Right kidney (tissue), 1 donor: ENCODE measurements around the gene DBNDD1.
A peak's percentile ranks its signal among the peaks of the same experiment; 100 is the strongest.

Experiments
- DNase-seq: peaks from one replicate; pipeline ENCODE4 v3.0.0-alpha.2; 2016

DBNDD1 gene

GRCh38 chr16:90040152-90041023 lies 21.1 kb upstream of the DBNDD1 start:
- no peak for DNase-seq

DNA sequence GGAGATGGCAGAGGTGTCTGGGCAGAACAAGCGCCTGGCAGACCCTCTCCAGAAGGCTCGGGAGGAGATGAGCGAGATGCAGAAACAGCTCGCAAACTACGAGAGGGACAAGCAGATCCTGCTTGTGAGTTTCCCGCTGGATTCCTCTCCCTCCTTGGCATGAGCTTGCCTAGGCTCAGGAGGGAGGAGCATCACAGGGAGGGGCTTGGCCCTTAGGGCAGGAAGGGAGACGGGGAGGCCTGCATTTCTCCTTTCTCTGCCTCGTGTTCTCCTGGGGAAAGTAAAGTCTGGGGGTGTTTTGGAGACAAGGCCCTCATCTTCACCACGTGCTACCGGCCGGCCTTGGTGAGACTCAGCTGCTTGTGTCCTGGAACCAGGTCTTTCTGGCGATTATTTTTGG lies 18.0 kb upstream of the DBNDD1 start:
- no peak for DNase-seq

DNA sequence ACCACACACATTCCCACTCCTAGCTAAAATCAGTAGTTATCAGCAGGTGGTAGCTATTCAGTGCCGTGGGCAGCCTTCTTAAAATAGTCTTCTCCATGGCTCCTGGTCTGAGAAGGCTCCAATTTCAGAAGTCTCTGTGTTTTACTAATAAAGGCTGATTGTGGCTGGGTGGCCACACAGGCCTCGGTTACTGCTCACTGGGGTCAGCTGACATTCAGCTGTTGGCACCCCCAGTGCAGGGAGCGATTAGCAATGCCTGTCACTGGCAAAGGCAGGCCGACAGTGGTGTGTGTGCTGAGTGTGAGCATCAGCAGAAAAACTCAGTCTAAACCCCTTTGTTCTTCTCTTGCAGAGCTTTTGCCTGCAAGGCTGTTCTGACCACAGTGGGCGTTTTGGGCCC lies 16.6 kb upstream of the DBNDD1 start:
- DNase-seq, result no peak

- no peak for DNase-seq
These were observed 15.2 kb upstream of the DBNDD1 start for GRCh38 chr16:90034504-90034903.

- DNase-seq, result no peak
These were observed 14.1 kb upstream of the DBNDD1 start for GRCh38 chr16:90033387-90033786.

DNA sequence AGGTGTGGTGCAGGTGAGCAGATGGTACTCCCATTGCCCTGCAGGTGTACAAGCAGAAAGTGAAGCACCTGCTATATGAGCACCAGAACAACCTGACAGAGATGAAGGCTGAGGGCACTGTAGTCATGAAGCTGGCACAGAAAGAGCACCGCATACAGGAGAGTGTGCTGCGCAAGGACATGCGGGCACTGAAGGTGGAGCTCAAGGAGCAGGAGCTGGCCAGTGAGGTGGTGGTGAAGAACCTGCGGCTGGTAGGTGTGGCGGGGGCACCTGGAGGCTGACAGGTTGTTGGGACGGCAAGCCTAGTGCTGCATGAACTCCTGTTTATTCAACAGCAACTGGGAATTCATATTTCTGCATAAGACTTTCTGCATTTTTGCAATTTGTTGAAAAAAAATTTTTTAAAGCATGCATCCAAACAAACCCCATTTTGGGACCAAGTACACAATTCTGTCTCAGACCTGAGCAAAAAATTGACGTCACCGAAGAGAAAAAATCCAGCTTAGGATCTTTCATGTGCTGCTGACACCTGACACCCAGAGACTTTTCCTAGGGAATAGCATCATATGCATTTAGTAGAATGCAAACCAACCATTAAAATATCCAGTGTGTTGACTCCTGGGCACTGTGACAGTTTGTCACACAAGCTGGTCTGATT lies 13.5 kb upstream of the DBNDD1 start:
- DNase-seq, result no peak

DNA sequence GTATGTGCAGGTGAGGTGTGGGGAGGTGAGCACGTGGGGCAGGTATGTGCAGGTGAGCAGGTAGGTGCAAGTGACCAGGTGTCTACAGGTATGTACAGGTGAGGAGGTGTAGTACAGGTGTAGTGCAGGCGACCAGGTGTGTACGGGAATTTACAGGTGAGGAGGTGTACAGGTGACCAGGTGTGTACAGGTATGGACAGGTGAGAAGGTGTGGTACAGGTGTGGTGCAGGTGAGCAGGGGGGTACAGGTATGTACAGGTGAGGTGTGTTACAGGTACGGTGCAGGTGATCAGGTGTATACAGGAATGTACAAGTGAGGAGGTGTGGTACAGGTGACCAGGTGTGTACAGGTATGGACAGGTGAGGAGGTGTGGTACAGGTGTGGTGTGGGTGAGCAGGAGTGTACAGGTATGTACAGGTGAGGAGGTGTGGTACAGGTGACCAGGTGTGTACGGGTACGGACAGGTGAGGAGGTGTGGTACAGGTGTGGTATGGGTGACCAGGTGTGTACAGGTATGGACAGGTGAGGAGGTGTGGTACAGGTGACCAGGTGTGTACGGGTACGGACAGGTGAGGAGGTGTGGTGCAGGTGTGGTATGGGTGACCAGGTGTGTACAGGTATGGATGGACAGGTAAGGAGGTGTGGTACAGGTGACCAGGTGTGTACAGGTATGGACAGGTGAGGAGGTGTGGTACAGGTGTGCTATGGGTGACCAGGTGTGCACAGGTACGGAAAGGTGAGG lies 12.8 kb upstream of the DBNDD1 start:
- DNase-seq, result no peak

- DNase-seq, result no peak
These were observed 12.1 kb upstream of the DBNDD1 start for GRCh38 chr16:90031186-90031930.

DNA sequence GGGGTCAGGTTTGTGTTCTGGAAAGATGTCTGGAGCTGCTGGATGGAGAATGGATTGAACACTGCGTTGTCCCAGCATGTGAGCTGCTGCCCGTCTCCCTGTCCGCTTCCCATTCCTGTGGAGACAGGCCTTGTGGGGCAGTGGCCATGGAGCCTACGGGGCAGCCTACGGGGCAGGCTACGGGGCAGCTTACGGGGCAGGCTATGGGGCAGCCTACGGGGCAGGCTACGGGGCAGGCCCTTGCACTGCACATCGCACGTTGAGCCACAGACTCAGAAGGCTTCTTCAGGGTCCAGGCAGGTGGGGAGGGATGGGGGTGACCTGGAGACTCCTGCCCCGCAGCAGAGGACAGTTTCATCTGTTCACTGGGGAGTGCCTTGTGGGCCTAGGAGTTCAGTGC lies 9.7 kb upstream of the DBNDD1 start:
- DNase-seq, result no peak

DNA sequence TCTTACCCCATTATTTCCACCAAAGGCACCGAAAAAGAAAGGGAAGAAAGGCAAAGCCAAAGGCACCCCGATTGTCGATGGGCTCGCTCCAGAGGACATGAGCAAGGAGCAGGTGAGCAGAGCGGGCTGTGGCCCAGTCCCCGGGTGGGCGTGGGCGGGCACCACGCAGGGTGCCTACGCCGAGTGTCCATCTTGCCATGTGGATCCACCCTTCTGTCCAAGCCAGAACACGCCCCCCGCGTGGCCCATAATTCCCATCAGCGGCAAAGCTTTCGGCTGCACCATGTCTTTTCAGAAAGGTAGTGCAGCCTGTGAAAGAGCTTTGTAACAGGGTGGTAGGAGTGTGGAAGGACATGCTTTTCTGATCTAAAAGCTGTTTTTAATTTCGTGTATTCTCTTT lies 8.4 kb upstream of the DBNDD1 start:
- DNase-seq, result no peak

DNA sequence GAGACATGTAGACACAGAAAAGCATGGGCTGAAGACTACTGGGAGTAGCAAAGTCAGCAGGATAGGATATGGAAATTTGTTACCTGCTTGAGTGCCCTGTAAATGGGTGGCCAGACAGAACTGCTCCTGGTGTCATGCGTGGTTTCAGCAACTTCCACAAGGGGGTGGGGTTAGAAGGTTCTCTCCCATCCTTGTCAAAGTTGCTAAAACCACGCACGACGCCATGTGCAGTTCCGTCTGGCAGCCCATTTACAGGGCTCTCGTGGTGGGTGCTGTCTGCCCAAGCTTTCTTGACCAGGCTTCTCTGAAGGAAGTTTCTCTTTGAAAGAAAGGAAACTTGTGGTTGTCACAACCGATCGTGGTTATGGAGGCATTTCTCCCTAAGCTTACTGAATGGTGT lies 6.9 kb upstream of the DBNDD1 start:
- DNase-seq, result no peak

GRCh38 chr16:90023078-90023447 lies 3.8 kb upstream of the DBNDD1 start:
- DNase-seq, result no peak

- peak; percentile 80 for DNase-seq
These were observed 3.2 kb upstream of the DBNDD1 start for GRCh38 chr16:90022209-90023077.

GRCh38 chr16:90020838-90021382 lies 1.7 kb upstream of the DBNDD1 start:
- no peak for DNase-seq

GRCh38 chr16:90020260-90020837 lies 1.1 kb upstream of the DBNDD1 start:
- DNase-seq, result no peak

DNA sequence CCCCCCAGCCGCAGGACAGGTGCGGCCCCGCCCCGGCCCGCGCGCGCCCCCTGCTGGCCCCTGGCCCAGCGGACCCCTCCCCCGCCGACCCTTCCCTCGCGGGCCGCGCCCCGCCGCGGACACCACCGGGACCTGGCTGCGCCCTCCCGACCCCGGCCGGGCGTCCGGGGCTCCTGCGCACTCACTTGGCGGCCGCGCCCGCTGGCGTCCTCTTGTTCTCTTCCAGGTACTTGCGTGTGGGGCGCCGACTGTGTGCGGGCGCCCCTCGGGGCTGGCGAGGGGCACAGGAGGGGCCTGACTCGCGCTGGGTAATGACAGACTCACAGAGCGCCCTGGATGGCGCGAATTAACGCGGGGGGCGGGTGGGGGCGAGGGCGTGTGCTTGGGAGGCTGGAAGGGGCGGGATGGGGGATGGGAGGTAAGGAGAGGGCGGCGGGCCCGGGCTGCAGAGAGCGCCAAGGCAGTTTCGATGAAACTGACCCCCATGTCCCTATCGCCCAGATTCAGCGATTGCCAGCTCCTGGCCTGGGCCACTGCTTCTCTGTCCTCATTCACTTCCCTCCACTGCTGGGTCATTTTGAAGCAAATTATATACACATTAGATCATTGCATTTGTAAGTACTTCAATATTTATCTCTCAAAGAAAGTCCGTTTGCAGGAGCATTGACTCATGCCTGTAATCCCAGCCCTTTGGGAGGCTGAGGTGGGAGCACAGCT lies 445 bp upstream of the DBNDD1 start:
- DNase-seq, result peak; percentile 74

- DNase-seq, result no peak
These were observed 982 bp downstream of the DBNDD1 start for GRCh38 chr16:90018297-90018651.

DNA sequence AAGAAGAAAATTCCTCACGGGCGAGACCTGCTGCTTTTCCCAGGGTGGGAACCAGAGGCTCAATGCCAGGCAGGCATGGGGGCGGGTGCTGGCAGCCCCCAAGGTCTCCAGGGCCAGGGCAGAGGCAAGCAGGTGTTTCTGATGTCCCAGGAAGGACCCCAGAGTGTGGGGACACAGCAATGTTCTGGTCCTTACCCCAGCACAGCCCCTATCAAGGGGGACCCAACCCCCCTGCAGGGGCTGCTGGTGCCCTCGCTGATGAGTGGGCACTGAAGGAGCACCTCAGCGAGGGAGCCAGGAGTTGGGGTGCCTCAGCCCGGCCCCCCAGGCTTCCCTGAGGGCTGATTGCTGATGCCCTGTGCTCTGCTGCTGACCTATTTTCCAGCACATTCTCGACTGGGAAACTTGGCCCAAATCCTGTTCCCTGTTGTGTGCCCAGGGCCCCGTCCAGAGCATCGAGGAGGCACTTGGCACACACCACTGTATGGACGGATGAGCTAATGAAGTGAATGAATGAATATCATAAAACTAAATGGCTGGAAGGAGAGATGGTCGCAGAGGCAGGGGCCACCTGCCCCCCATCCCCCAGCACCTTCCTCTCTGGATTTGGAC lies 2.8 kb downstream of the DBNDD1 start:
- no peak for DNase-seq

- DNase-seq, result no peak
These were observed 3.5 kb downstream of the DBNDD1 start for GRCh38 chr16:90015586-90016338.
